WTC11 (cell line): Measurements from ENCODE around the gene ILK. TPM values are rescaled to one million over a fixed set of nuclear protein-coding genes. Genes with fewer than 3 reads are reported as not detected.

ENCODE experiments used
- ATAC-seq: fragments of 200-7000 bp; cut with Tn5 transposase; 2 replicates; pipeline ENCODE4 v1.10.0; 2021; ENCODE audit warnings: mild to moderate bottlenecking, moderate library complexity
- CTCF ChIA-PET: fragments of 300-600 bp; sonication (Branson Sonifier 250); formaldehyde crosslinking; loops from one replicate; lab custom pipeline; 2021; ENCODE audit warnings: antibody characterized with exemption; lab: Charles Lee
- POLR2A ChIA-PET: fragments of 350-600 bp; sonication (Branson Sonifier 250); formaldehyde crosslinking; loops from one replicate; lab custom pipeline; 2021; ENCODE audit warnings: antibody characterized with exemption; lab: Charles Lee
- DNase-seq: peaks from one replicate; pipeline ENCODE4 v3.0.0; 2021; ENCODE audit warnings: low spot score
- H3K27ac Mint-ChIP-seq: 2 replicates; pipeline ENCODE4 v1.8.0; 2021; ENCODE audit warnings: mixed read lengths
- H3K27me3 Mint-ChIP-seq: 2 replicates; pipeline ENCODE4 v1.8.0; 2021; ENCODE audit warnings: low read depth, mild to moderate bottlenecking, moderate library complexity, mixed read lengths
- H3K36me3 Mint-ChIP-seq: 2 replicates; pipeline ENCODE4 v1.8.0; 2021; ENCODE audit warnings: mixed read lengths
- H3K4me1 Mint-ChIP-seq: 2 replicates; pipeline ENCODE4 v1.8.0; 2022; ENCODE audit warnings: mixed read lengths
- H3K4me3 Mint-ChIP-seq: 2 replicates; pipeline ENCODE4 v1.8.0; 2021; ENCODE audit warnings: mild to moderate bottlenecking, moderate library complexity, mixed read lengths
- H3K9me3 Mint-ChIP-seq: 2 replicates; pipeline ENCODE4 v1.8.0; 2021; ENCODE audit warnings: mixed read lengths
- ATF1 ChIP-seq: sonication (generic); formaldehyde crosslinking; IDR thresholded peaks from 2 replicates; pipeline ENCODE4 v1.8.1; 2023; ENCODE audit warnings: mild to moderate bottlenecking, moderate library complexity, missing genetic modification reagents
- FOXP1 ChIP-seq: sonication (generic); formaldehyde crosslinking; IDR thresholded peaks from 2 replicates; pipeline ENCODE4 v1.8.0; 2022; ENCODE audit warnings: missing genetic modification reagents, mild to moderate bottlenecking, moderate library complexity, borderline replicate concordance
- GABPB1 ChIP-seq: sonication (generic); formaldehyde crosslinking; IDR thresholded peaks from 2 replicates; pipeline ENCODE4 v1.8.1; 2023; ENCODE audit warnings: mild to moderate bottlenecking, missing genetic modification reagents
- GTF2I ChIP-seq: fragments of 250-450 bp; sonication (Bioruptor Pico); conservative IDR thresholded peaks from 2 replicates; pipeline ENCODE4 v1.4.0; 2021; ENCODE audit warnings: mild to moderate bottlenecking
- SMAD3 ChIP-seq: sonication (generic); formaldehyde crosslinking; IDR thresholded peaks from 2 replicates; pipeline ENCODE4 v1.8.0; 2022; ENCODE audit warnings: missing genetic modification reagents, mild to moderate bottlenecking, borderline replicate concordance
- SOX15 ChIP-seq: fragments of 250-450 bp; sonication (Bioruptor Pico); IDR thresholded peaks from 2 replicates; pipeline ENCODE4 v1.9.0; 2021; ENCODE audit warnings: mild to moderate bottlenecking
- ZNF121 ChIP-seq: sonication (generic); formaldehyde crosslinking; IDR thresholded peaks from 2 replicates; pipeline ENCODE4 v1.8.0; 2023; ENCODE audit warnings: missing genetic modification reagents
- ZNF138 ChIP-seq: sonication (generic); formaldehyde crosslinking; conservative IDR thresholded peaks from 2 replicates; pipeline ENCODE4 v1.8.1; 2022; ENCODE audit warnings: mild to moderate bottlenecking, moderate library complexity, missing genetic modification reagents
- ZNF396 ChIP-seq: fragments of 250-450 bp; sonication (Bioruptor Pico); IDR thresholded peaks from 2 replicates; pipeline ENCODE4 v1.8.0; 2021; ENCODE audit warnings: mild to moderate bottlenecking, moderate library complexity, borderline replicate concordance
- total RNA-seq: library from RNA; stranded (reverse); gene quantifications from 3 replicates; pipeline ENCODE4 v1.2.3, GENCODE V29; 2021
- TF ChIP-seq, protein P1 (sequence below): sonication (generic); formaldehyde crosslinking; IDR thresholded peaks from 2 replicates; pipeline ENCODE4 v1.8.1; 2022; ENCODE audit warnings: low read depth, missing genetic modification reagents, borderline replicate concordance
- TF ChIP-seq, protein P2 (sequence below): sonication (generic); formaldehyde crosslinking; IDR thresholded peaks from 2 replicates; pipeline ENCODE4 v1.8.1; 2022; ENCODE audit warnings: missing genetic modification reagents, borderline replicate concordance
- TF ChIP-seq, protein P3 (sequence below): fragments of 250-450 bp; sonication (Bioruptor Pico); IDR thresholded peaks from 2 replicates; pipeline ENCODE4 v1.9.0; 2021; ENCODE audit warnings: moderate library complexity, mild to moderate bottlenecking, inconsistent platforms, borderline replicate concordance
- TF ChIP-seq, protein P4 (sequence below): sonication (generic); formaldehyde crosslinking; IDR thresholded peaks from 2 replicates; pipeline ENCODE4 v1.8.1; 2023; ENCODE audit warnings: mild to moderate bottlenecking, missing genetic modification reagents
- TF ChIP-seq, protein P5 (sequence below): sonication (generic); formaldehyde crosslinking; IDR thresholded peaks from 2 replicates; pipeline ENCODE4 v1.8.0; 2023; ENCODE audit warnings: missing genetic modification reagents, mild to moderate bottlenecking, borderline replicate concordance
- TF ChIP-seq, protein P6 (sequence below): sonication (generic); formaldehyde crosslinking; IDR thresholded peaks from 2 replicates; pipeline ENCODE4 v1.8.0; 2022; ENCODE audit warnings: missing genetic modification reagents

Gene ILK
- total RNA-seq, 1 experiment from 2014 or later, result 97.7 TPM

DNA sequence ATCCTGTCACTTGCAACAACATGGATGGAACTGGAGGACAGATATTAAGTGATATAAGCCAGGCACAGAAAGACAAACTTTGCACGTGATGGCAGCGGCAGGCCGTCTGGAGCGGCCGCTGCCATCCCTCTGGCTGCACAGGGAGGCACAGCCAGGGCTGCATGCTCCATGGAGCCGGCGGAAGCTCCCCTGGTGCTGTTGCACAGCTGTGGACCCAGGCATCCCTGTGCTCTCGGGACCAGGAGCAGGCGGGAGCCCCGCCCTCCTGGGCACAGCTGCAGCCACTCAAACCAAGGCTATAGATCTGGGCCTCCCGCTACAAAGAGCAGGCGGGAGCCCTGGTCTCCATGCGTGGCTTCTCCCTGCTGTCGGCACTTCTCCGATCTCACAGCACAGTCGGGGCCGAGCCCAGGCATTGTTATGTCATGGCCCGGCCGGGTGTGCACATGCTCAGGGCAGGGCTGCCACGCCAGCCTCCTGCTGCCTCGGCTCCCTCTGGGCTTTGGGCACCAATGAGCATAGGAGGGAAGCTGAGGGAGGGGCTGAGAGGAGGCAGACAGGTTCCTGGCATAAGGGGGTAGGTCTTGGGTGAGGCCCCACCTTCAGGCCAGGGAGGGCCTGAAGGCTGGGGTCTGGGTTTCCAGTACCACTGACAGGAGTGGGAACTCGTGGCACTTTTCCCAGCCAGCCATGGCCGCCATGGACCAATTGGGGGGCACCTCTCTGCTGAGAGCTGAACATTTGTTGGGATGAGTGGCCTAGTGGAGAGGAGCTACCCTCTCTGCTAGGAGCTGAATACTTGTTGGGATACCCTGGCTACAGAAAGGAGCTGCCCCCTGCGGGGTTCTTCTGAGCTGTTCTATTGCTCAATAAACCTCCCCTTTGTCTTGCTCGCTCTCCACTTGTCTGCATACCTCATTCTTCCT is 16.9 kb upstream of the ILK start:
- no peaks in the 10 kb centered on the region for H3K4me1 Mint-ChIP-seq
- TF ChIP-seq ATF1 (CRISPR knock-in tag) (no peak), ZNF396 (CRISPR knock-in tag) (no peak), SOX15 (CRISPR knock-in tag) (no peak), FOXP1 (CRISPR knock-in tag) (no peak), ZNF121 (CRISPR knock-in tag) (no peak), SMAD3 (CRISPR knock-in tag) (no peak), GABPB1 (CRISPR knock-in tag) (no peak), GTF2I (CRISPR knock-in tag) (no peak), ZNF138 (no peak)
- TF ChIP-seq, protein P1, sequence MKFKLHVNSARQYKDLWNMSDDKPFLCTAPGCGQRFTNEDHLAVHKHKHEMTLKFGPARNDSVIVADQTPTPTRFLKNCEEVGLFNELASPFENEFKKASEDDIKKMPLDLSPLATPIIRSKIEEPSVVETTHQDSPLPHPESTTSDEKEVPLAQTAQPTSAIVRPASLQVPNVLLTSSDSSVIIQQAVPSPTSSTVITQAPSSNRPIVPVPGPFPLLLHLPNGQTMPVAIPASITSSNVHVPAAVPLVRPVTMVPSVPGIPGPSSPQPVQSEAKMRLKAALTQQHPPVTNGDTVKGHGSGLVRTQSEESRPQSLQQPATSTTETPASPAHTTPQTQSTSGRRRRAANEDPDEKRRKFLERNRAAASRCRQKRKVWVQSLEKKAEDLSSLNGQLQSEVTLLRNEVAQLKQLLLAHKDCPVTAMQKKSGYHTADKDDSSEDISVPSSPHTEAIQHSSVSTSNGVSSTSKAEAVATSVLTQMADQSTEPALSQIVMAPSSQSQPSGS, result no peak
- TF ChIP-seq, protein P2, sequence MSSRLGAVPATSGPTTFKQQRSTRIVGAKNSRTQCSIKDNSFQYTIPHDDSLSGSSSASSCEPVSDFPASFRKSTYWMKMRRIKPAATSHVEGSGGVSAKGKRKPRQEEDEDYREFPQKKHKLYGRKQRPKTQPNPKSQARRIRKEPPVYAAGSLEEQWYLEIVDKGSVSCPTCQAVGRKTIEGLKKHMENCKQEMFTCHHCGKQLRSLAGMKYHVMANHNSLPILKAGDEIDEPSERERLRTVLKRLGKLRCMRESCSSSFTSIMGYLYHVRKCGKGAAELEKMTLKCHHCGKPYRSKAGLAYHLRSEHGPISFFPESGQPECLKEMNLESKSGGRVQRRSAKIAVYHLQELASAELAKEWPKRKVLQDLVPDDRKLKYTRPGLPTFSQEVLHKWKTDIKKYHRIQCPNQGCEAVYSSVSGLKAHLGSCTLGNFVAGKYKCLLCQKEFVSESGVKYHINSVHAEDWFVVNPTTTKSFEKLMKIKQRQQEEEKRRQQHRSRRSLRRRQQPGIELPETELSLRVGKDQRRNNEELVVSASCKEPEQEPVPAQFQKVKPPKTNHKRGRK, result no peak
- TF ChIP-seq, protein P3, sequence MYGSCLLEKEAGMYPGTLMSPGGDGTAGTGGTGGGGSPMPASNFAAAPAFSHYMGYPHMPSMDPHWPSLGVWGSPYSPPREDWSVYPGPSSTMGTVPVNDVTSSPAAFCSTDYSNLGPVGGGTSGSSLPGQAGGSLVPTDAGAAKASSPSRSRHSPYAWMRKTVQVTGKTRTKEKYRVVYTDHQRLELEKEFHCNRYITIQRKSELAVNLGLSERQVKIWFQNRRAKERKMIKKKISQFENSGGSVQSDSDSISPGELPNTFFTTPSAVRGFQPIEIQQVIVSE, result no peak
- TF ChIP-seq, protein P4, sequence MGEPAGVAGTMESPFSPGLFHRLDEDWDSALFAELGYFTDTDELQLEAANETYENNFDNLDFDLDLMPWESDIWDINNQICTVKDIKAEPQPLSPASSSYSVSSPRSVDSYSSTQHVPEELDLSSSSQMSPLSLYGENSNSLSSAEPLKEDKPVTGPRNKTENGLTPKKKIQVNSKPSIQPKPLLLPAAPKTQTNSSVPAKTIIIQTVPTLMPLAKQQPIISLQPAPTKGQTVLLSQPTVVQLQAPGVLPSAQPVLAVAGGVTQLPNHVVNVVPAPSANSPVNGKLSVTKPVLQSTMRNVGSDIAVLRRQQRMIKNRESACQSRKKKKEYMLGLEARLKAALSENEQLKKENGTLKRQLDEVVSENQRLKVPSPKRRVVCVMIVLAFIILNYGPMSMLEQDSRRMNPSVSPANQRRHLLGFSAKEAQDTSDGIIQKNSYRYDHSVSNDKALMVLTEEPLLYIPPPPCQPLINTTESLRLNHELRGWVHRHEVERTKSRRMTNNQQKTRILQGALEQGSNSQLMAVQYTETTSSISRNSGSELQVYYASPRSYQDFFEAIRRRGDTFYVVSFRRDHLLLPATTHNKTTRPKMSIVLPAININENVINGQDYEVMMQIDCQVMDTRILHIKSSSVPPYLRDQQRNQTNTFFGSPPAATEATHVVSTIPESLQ (CRISPR knock-in tag), result no peak
- TF ChIP-seq, protein P5, sequence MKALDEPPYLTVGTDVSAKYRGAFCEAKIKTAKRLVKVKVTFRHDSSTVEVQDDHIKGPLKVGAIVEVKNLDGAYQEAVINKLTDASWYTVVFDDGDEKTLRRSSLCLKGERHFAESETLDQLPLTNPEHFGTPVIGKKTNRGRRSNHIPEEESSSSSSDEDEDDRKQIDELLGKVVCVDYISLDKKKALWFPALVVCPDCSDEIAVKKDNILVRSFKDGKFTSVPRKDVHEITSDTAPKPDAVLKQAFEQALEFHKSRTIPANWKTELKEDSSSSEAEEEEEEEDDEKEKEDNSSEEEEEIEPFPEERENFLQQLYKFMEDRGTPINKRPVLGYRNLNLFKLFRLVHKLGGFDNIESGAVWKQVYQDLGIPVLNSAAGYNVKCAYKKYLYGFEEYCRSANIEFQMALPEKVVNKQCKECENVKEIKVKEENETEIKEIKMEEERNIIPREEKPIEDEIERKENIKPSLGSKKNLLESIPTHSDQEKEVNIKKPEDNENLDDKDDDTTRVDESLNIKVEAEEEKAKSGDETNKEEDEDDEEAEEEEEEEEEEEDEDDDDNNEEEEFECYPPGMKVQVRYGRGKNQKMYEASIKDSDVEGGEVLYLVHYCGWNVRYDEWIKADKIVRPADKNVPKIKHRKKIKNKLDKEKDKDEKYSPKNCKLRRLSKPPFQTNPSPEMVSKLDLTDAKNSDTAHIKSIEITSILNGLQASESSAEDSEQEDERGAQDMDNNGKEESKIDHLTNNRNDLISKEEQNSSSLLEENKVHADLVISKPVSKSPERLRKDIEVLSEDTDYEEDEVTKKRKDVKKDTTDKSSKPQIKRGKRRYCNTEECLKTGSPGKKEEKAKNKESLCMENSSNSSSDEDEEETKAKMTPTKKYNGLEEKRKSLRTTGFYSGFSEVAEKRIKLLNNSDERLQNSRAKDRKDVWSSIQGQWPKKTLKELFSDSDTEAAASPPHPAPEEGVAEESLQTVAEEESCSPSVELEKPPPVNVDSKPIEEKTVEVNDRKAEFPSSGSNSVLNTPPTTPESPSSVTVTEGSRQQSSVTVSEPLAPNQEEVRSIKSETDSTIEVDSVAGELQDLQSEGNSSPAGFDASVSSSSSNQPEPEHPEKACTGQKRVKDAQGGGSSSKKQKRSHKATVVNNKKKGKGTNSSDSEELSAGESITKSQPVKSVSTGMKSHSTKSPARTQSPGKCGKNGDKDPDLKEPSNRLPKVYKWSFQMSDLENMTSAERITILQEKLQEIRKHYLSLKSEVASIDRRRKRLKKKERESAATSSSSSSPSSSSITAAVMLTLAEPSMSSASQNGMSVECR (CRISPR knock-in tag), result no peak
- TF ChIP-seq, protein P6, sequence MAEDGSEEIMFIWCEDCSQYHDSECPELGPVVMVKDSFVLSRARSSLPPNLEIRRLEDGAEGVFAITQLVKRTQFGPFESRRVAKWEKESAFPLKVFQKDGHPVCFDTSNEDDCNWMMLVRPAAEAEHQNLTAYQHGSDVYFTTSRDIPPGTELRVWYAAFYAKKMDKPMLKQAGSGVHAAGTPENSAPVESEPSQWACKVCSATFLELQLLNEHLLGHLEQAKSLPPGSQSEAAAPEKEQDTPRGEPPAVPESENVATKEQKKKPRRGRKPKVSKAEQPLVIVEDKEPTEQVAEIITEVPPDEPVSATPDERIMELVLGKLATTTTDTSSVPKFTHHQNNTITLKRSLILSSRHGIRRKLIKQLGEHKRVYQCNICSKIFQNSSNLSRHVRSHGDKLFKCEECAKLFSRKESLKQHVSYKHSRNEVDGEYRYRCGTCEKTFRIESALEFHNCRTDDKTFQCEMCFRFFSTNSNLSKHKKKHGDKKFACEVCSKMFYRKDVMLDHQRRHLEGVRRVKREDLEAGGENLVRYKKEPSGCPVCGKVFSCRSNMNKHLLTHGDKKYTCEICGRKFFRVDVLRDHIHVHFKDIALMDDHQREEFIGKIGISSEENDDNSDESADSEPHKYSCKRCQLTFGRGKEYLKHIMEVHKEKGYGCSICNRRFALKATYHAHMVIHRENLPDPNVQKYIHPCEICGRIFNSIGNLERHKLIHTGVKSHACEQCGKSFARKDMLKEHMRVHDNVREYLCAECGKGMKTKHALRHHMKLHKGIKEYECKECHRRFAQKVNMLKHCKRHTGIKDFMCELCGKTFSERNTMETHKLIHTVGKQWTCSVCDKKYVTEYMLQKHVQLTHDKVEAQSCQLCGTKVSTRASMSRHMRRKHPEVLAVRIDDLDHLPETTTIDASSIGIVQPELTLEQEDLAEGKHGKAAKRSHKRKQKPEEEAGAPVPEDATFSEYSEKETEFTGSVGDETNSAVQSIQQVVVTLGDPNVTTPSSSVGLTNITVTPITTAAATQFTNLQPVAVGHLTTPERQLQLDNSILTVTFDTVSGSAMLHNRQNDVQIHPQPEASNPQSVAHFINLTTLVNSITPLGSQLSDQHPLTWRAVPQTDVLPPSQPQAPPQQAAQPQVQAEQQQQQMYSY (CRISPR knock-in tag), result no peak

More for the DNA sequence above, 16.9 kb upstream of the ILK start:
- Mint-ChIP-seq H3K4me3 (no peak overlapping the region; the same call in 1 of the 2 replicates), H3K27ac (no peak overlapping the region), H3K36me3 (peaks cover 3% of the 10 kb centered on the region), H3K9me3 (peaks cover 34% of the 10 kb centered on the region), H3K27me3 (no peaks in the 10 kb centered on the region)
- CTCF ChIA-PET, result interaction anchor here (0.9 to 1.8 kb wide), 5 partner anchors 16 to 208 kb away, joined by 3 to 12 read pairs (median 6); partner anchors contain the start of gene TAF10
- ATAC-seq (peak; percentile 84), DNase-seq (no peak)
- POLR2A ChIA-PET, result interaction anchor here (1.1 kb wide), 1 partner anchor 105 kb away, joined by 3 read pairs; the partner anchor contains the start of genes ARFIP2 and TIMM10B
